Fibroblast of pulmonary artery (primary cell): ENCODE measurements around the gene RGMB.
A peak's percentile ranks its signal among the peaks of the same experiment; 100 is the strongest.
"Not testable (repeated sequence)": the region's sequence is repeated elsewhere in the genome, so short reads cannot be mapped to it uniquely, and the experiment has no call there.

Experiments used
- DNase-seq: peaks from one replicate; pipeline ENCODE4 v3.0.0-alpha.2; 2010; ENCODE audit warnings: low read depth
- H3K4me3 ChIP-seq: replicated peaks from 2 replicates; pipeline ENCODE4 v1.5.1; 2011; ENCODE audit warnings: low read depth, mild to moderate bottlenecking, control low read depth, low read length, moderate library complexity
- CTCF ChIP-seq: IDR thresholded peaks from 2 replicates; pipeline ENCODE4 v1.5.1; 2011; ENCODE audit warnings: mild to moderate bottlenecking, control low read depth, low read length, inconsistent platforms; ENCODE audit errors: missing control alignments

Gene RGMB

GRCh38 chr5:98741926-98742325, 31.5 kb upstream of the RGMB start:
- DNase-seq, result no peak
- no peak overlapping the region for H3K4me3 ChIP-seq
- TF ChIP-seq CTCF, result no peak

- no peak for TF ChIP-seq CTCF
- no peak overlapping the region for H3K4me3 ChIP-seq
- DNase-seq, result no peak
Measured at GRCh38 chr5:98742396-98743073, 30.9 kb upstream of the RGMB start.

- not testable (repeated sequence) for DNase-seq, H3K4me3 ChIP-seq
Measured at GRCh38 chr5:98748259-98748658, 25.2 kb upstream of the RGMB start.

GRCh38 chr5:98749046-98749445, 24.4 kb upstream of the RGMB start:
- H3K4me3 ChIP-seq, result no peak overlapping the region
- no peak for TF ChIP-seq CTCF

GRCh38 chr5:98750693-98751092, 22.8 kb upstream of the RGMB start:
- peak; percentile 51 for TF ChIP-seq CTCF
- DNase-seq, result peak; percentile 40
- no peak overlapping the region for H3K4me3 ChIP-seq

More at GRCh38 chr5:98749046-98749445, 24.4 kb upstream of the RGMB start:
- DNase-seq, result no peak

GRCh38 chr5:98752331-98752730, 21.1 kb upstream of the RGMB start:
- not testable (repeated sequence) for H3K4me3 ChIP-seq, DNase-seq

- DNase-seq, H3K4me3 ChIP-seq: not testable (repeated sequence)
Measured at GRCh38 chr5:98752801-98753200, 20.7 kb upstream of the RGMB start.

GRCh38 chr5:98753507-98753906, 20.0 kb upstream of the RGMB start:
- H3K4me3 ChIP-seq, result no peak overlapping the region
- no peak for DNase-seq
- no peak for TF ChIP-seq CTCF
